CD14-positive monocyte (primary cell): Measurements from ENCODE around the gene RANBP10. TPM values are rescaled to one million over a fixed set of nuclear protein-coding genes. Genes with fewer than 3 reads are reported as not detected.

Source experiments
- DNase-seq, 3 donors: peaks; one replicate each; pipeline ENCODE4 v3.0.0-alpha.2; 2011 to 2022
- H2AFZ ChIP-seq: 2 replicates; pipeline ENCODE4 v1.6.0; 2012; ENCODE audit warnings: mild to moderate bottlenecking, low read depth, low read length, inconsistent platforms; ENCODE audit not compliant: insufficient read depth, poor library complexity, severe bottlenecking
- H3K27ac ChIP-seq, 2 donors: 1 replicate in 1 of 2; 2 replicates in 1 of 2; pipeline ENCODE4 v1.5.1; 2012 to 2013; ENCODE audit warnings: low read length in 2 of 2, control low read depth in 1 of 2, inconsistent platforms in 1 of 2, low read depth in 1 of 2, mild to moderate bottlenecking in 1 of 2
- H3K27me3 ChIP-seq, 2 donors: one replicate each; pipeline versions ENCODE4 v1.6.0 to v1.6.1; 2011 to 2013; ENCODE audit warnings: low read length in 2 of 2; ENCODE audit not compliant: control insufficient read depth in 2 of 2, insufficient read depth in 2 of 2
- H3K36me3 ChIP-seq, 2 donors: replicated peaks in 1 of 2; 1 replicate in 1 of 2; 2 replicates in 1 of 2; pipeline versions ENCODE4 v1.5.1 to v1.6.1; 2012 to 2013; ENCODE audit warnings: low read length in 2 of 2, control low read depth in 1 of 2, inconsistent platforms in 1 of 2, mild to moderate bottlenecking in 1 of 2; ENCODE audit not compliant: insufficient read depth in 2 of 2, control insufficient read depth in 1 of 2
- H3K4me1 ChIP-seq, 2 donors: 1 replicate in 1 of 2; 2 replicates in 1 of 2; pipeline versions ENCODE4 v1.5.1 to v1.6.1; 2012 to 2013; ENCODE audit warnings: low read length in 2 of 2, control low read depth in 1 of 2, inconsistent platforms in 1 of 2, mild to moderate bottlenecking in 1 of 2, moderate library complexity in 1 of 2; ENCODE audit not compliant: insufficient read depth in 2 of 2, control insufficient read depth in 1 of 2
- H3K4me2 ChIP-seq: replicated peaks from 2 replicates; pipeline ENCODE3; 2012; ENCODE audit warnings: low read length, moderate library complexity, mild to moderate bottlenecking; ENCODE audit not compliant: poor library complexity, severe bottlenecking; ENCODE audit errors: extremely low read depth
- H3K4me3 ChIP-seq, 3 experiments: fragments of 200-600 bp in 1 of 3; sonication (generic) in 1 of 3; replicated peaks in 1 of 3; 1 replicate in 2 of 3; 2 replicates in 1 of 3; pipeline ENCODE4 v1.5.1; 2011 to 2013; ENCODE audit warnings: low read length in 3 of 3, mild to moderate bottlenecking in 3 of 3, control low read depth in 2 of 3, low read depth in 2 of 3, inconsistent platforms in 1 of 3, moderate library complexity in 1 of 3
- H3K79me2 ChIP-seq: 2 replicates; pipeline ENCODE4 v1.6.0; 2012; ENCODE audit warnings: mild to moderate bottlenecking, control low read depth, inconsistent platforms, low read length, moderate library complexity; ENCODE audit not compliant: insufficient read depth
- H3K9ac ChIP-seq: 2 replicates; pipeline ENCODE4 v1.6.0; 2017; ENCODE audit warnings: low read length, mild to moderate bottlenecking; ENCODE audit not compliant: insufficient read depth, poor library complexity, severe bottlenecking
- H3K9me3 ChIP-seq, 2 donors: replicated peaks in 1 of 2; 1 replicate in 1 of 2; 2 replicates in 1 of 2; pipeline versions ENCODE4 v1.5.1 to v1.6.1; 2012 to 2013; ENCODE audit warnings: low read length in 2 of 2, control low read depth in 1 of 2; ENCODE audit not compliant: control insufficient read depth in 1 of 2, insufficient read depth in 1 of 2
- H4K20me1 ChIP-seq: 2 replicates; pipeline ENCODE4 v1.6.0; 2012; ENCODE audit warnings: mild to moderate bottlenecking, low read length, control low read depth, moderate library complexity; ENCODE audit not compliant: insufficient read depth
- H3K27ac Mint-ChIP-seq, 7 donors: one replicate each; pipeline ENCODE4 v1.8.0; 2020; ENCODE audit warnings: mild to moderate bottlenecking in 7 of 7, mixed read lengths in 7 of 7, moderate library complexity in 6 of 7, inconsistent platforms in 2 of 7
- H3K27me3 Mint-ChIP-seq, 3 donors: one replicate each; pipeline ENCODE4 v1.8.0; 2021 to 2022; ENCODE audit warnings: low read depth in 3 of 3, mild to moderate bottlenecking in 3 of 3, mixed read lengths in 3 of 3, moderate library complexity in 3 of 3, inconsistent platforms in 1 of 3
- H3K36me3 Mint-ChIP-seq, 2 donors: one replicate each; pipeline ENCODE4 v1.8.0; 2020; ENCODE audit warnings: mixed read lengths in 2 of 2, inconsistent platforms in 1 of 2, mild to moderate bottlenecking in 1 of 2
- H3K4me1 Mint-ChIP-seq: one replicate; pipeline ENCODE4 v1.8.0; 2020; ENCODE audit warnings: mild to moderate bottlenecking, mixed read lengths
- H3K4me3 Mint-ChIP-seq, 2 donors: one replicate each; pipeline ENCODE4 v1.8.0; 2020; ENCODE audit warnings: mild to moderate bottlenecking in 2 of 2, mixed read lengths in 2 of 2, moderate library complexity in 1 of 2
- H3K9me3 Mint-ChIP-seq, 7 donors: one replicate each; pipeline ENCODE4 v1.8.0; 2020 to 2022; ENCODE audit warnings: mixed read lengths in 7 of 7, mild to moderate bottlenecking in 6 of 7, moderate library complexity in 6 of 7, inconsistent platforms in 2 of 7
- WGBS: methylation state at CpG from one replicate; pipeline ENCODE4 v1.1.5; 2013; ENCODE audit warnings: missing lambda C conversion rate; ENCODE audit not compliant: insufficient coverage; 5-methylcytosine and 5-hydroxymethylcytosine counted together
- intact Hi-C, 2 donors: fragments of 100-400 bp; cut with micrococcal nuclease; formaldehyde crosslinking; loops; one replicate each; pipeline versions ENCODE4 v1.15.0 to v1.15.1; 2023
- polyA plus RNA-seq, 3 donors: library from polyadenylated mRNA; depleted of rRNA in 1 of 3; unstranded in 2 of 3; stranded (reverse) in 1 of 3; fragments of 300-500 nt in 2 of 3; fragments of >200 nt in 1 of 3; fragmentation: Illumina TruSeq in 2 of 3; gene quantifications; 1 replicate in 2 of 3; 2 replicates in 1 of 3; pipeline ENCODE4 v1.2.3, GENCODE V29; 2012 to 2021
- TF ChIP-seq, protein P1 (sequence below): fragments of 200-600 bp; IDR thresholded peaks from one replicate; pipeline ENCODE4 v1.8.0; 2022; ENCODE audit warnings: antibody characterized with exemption, mild to moderate bottlenecking

The RANBP10 gene
- polyA plus RNA-seq, 3 donors: 6.4 to 16.7 (median 6.6) TPM

DNA sequence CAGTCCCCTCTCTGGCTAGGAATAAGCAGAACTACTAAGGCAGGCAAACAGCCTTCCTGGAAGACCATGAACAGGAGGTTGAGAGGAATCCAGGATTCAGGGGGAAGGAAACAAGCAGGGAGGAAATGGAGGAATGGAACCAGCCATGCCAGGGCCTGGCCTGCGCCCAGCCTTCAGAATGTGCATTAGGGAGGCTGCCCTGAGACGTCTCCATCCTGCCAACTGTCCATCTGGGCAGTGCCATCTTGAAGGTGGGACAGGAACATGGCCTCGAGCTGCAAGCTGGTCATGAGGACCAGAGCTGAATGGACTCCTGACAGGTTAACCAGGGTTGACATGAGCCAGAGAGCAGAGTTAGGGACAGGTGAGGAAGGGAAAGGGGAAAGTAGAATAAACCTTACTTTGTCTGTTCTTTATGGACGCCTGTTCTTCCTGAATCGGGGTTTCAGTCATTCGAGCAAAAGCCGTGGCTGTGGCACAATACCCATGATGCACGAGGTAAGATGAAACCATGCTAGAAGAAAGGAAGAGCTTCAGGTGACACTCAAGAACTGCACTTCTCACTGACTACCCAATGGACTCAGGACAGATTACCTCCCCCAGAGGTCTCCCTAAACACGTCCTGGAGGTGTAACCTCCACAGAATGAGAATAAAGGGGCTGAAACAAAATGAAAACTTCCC, 75.1 kb downstream of the RANBP10 start:
- no peak for DNase-seq
- H2AFZ ChIP-seq: no peak overlapping the region
- H3K27ac ChIP-seq: no peak overlapping the region
- H3K27me3 ChIP-seq: no peaks in the 10 kb centered on the region
- Mint-ChIP-seq H3K4me3 (no peak overlapping the region), H3K27me3 (peaks cover 0 to 1% (median 0%) of the 10 kb centered on the region in 3 donors), H3K27ac (peak overlapping the region in 3 of 7 donors; percentile 37 to 62 (median 43)), H3K9me3 (no peaks in the 10 kb centered on the region), H3K4me1 (no peaks in the 10 kb centered on the region), H3K36me3 (peaks cover 57 to 79% of the 10 kb centered on the region in 2 donors)
- intact Hi-C loops: no loop called here
- TF ChIP-seq, protein P1, sequence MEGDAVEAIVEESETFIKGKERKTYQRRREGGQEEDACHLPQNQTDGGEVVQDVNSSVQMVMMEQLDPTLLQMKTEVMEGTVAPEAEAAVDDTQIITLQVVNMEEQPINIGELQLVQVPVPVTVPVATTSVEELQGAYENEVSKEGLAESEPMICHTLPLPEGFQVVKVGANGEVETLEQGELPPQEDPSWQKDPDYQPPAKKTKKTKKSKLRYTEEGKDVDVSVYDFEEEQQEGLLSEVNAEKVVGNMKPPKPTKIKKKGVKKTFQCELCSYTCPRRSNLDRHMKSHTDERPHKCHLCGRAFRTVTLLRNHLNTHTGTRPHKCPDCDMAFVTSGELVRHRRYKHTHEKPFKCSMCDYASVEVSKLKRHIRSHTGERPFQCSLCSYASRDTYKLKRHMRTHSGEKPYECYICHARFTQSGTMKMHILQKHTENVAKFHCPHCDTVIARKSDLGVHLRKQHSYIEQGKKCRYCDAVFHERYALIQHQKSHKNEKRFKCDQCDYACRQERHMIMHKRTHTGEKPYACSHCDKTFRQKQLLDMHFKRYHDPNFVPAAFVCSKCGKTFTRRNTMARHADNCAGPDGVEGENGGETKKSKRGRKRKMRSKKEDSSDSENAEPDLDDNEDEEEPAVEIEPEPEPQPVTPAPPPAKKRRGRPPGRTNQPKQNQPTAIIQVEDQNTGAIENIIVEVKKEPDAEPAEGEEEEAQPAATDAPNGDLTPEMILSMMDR: no peak
- no peak overlapping the region for H3K9ac ChIP-seq
- H3K36me3 ChIP-seq: peaks cover 71 to 81% of the 10 kb centered on the region in 2 donors
- 100% methylated on average over 4 of the region's 9 CpGs for WGBS
- no peak overlapping the region for H3K4me2 ChIP-seq
- H3K9me3 ChIP-seq: no peaks in the 10 kb centered on the region
- no peaks in the 10 kb centered on the region for H4K20me1 ChIP-seq
- H3K79me2 ChIP-seq: no peaks in the 10 kb centered on the region
- H3K4me1 ChIP-seq: no peaks in the 10 kb centered on the region
- H3K4me3 ChIP-seq: no peak overlapping the region

DNA sequence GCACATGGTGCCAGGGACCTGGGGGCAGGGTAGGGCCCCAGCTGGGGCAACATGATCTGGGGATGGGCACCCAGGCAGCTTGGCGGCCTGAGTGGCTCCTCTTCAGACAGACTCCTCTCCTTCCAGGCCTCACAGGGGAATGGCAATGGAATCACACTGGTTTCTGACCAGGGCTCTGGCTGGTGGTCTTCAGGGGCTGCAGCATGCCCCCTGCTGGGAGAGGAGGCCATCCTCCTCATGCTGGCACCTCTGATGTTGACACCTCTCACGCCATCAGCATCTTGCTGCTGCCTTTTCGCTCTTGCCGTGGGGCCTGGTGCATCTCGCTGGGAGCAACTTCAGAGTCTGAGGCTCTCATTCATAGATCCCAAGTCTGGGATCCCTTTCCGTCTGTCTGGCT, 76.0 kb downstream of the RANBP10 start:
- H3K9ac ChIP-seq: no peak overlapping the region
- H4K20me1 ChIP-seq: no peaks in the 10 kb centered on the region
- no peaks in the 10 kb centered on the region for H3K4me1 Mint-ChIP-seq
- no peak overlapping the region for H3K27ac Mint-ChIP-seq
- H3K9me3 Mint-ChIP-seq: no peaks in the 10 kb centered on the region
- H3K27me3 ChIP-seq: no peaks in the 10 kb centered on the region
- H3K4me1 ChIP-seq: no peaks in the 10 kb centered on the region
- H2AFZ ChIP-seq: no peak overlapping the region
- DNase-seq: no peak
- 96% methylated on average over 6 of the region's 6 CpGs for WGBS
- H3K27ac ChIP-seq: no peak overlapping the region
- TF ChIP-seq, protein P1: no peak
- peaks cover 0 to 1% (median 0%) of the 10 kb centered on the region in 3 donors for H3K27me3 Mint-ChIP-seq
- no peaks in the 10 kb centered on the region for H3K79me2 ChIP-seq
- no peaks in the 10 kb centered on the region for H3K9me3 ChIP-seq
- H3K36me3 ChIP-seq: peaks cover 71 to 87% of the 10 kb centered on the region in 2 donors
- H3K4me2 ChIP-seq: no peak overlapping the region
- H3K36me3 Mint-ChIP-seq: peaks cover 60 to 78% of the 10 kb centered on the region in 2 donors
- no peak overlapping the region for H3K4me3 ChIP-seq
- H3K4me3 Mint-ChIP-seq: no peak overlapping the region
- intact Hi-C loops: no loop called here
